NCI-H2029 treated with DMSO at 0.1 percent for 48 hours (cell line): ENCODE data around the gene DIABLO.
"Not testable (repeated sequence)": the region's sequence is repeated elsewhere in the genome, so short reads cannot be mapped to it uniquely, and the experiment has no call there.

Source experiments
- DNase-seq: peaks from one replicate; lab custom pipeline; 2025; lab: John Stamatoyannopoulos, UW

The DIABLO gene

GRCh38 chr12:122225683-122226365 is at the start of gene DIABLO:
Gene DIABLO (minus strand): TSS chr12:122226052. CDS start chr12:122226014, 38 bp downstream.
- DNase-seq = peak; percentile 95

GRCh38 chr12:122275459-122275858 is 49.6 kb upstream of the DIABLO start:
- no peak for DNase-seq

- peak; percentile 87 for DNase-seq
Measured at GRCh38 chr12:122266230-122266901, 40.5 kb upstream of the DIABLO start, which contains the start of gene VPS33A. Gene VPS33A (minus strand): TSS chr12:122266494. CDS start chr12:122266408, 86 bp downstream.

- no peak for DNase-seq
Measured at GRCh38 chr12:122265886-122266229, 40.0 kb upstream of the DIABLO start.

GRCh38 chr12:122265476-122265875 is 39.6 kb upstream of the DIABLO start:
- no peak for DNase-seq

- DNase-seq = not testable (repeated sequence)
Measured at GRCh38 chr12:122260735-122261134, 34.9 kb upstream of the DIABLO start.

- DNase-seq = not testable (repeated sequence)
Measured at GRCh38 chr12:122258939-122259338, 33.1 kb upstream of the DIABLO start.

GRCh38 chr12:122258462-122258861 is 32.6 kb upstream of the DIABLO start:
- DNase-seq = not testable (repeated sequence)

- no peak for DNase-seq
Measured at GRCh38 chr12:122250536-122250935, 24.7 kb upstream of the DIABLO start.

- no peak for DNase-seq
Measured at GRCh38 chr12:122250047-122250446, 24.2 kb upstream of the DIABLO start.

- no peak for DNase-seq
Measured at GRCh38 chr12:122245553-122245952, 19.7 kb upstream of the DIABLO start.

GRCh38 chr12:122244565-122245371 is 18.9 kb upstream of the DIABLO start:
- DNase-seq = no peak

- DNase-seq = no peak
Measured at GRCh38 chr12:122243965-122244364, 18.1 kb upstream of the DIABLO start.

GRCh38 chr12:122238861-122239260 is 13.0 kb upstream of the DIABLO start:
- no peak for DNase-seq

GRCh38 chr12:122235741-122236140 is 9.9 kb upstream of the DIABLO start:
- no peak for DNase-seq

GRCh38 chr12:122232691-122233090 is 6.8 kb upstream of the DIABLO start:
- no peak for DNase-seq

- DNase-seq = no peak
Measured at GRCh38 chr12:122230798-122231197, 4.9 kb upstream of the DIABLO start.

- no peak for DNase-seq
Measured at GRCh38 chr12:122228092-122228491, 2.2 kb upstream of the DIABLO start.

GRCh38 chr12:122227341-122227740 is 1.5 kb upstream of the DIABLO start:
- no peak for DNase-seq

- no peak for DNase-seq
Measured at GRCh38 chr12:122226366-122227125, 694 bp upstream of the DIABLO start.

GRCh38 chr12:122216445-122216844 is 9.4 kb downstream of the DIABLO start:
- no peak for DNase-seq

GRCh38 chr12:122215771-122216170 is 10.1 kb downstream of the DIABLO start:
- no peak for DNase-seq
